Duodenal mucosa (tissue), 2 donors: ENCODE data around the gene DPP10.

ENCODE experiments used
- H3K27ac ChIP-seq: one replicate; pipeline ENCODE4 v1.7.0; 2013; ENCODE audit warnings: low read depth, low read length
- H3K27me3 ChIP-seq, 2 donors: one replicate each; pipeline ENCODE4 v1.7.0; 2013; ENCODE audit warnings: low read length in 2 of 2, control low read depth in 1 of 2; ENCODE audit not compliant: insufficient read depth in 2 of 2, control insufficient read depth in 1 of 2
- H3K36me3 ChIP-seq, 2 donors: one replicate each; pipeline ENCODE4 v1.7.0; 2013; ENCODE audit warnings: low read length in 2 of 2, control low read depth in 1 of 2; ENCODE audit not compliant: insufficient read depth in 2 of 2, control insufficient read depth in 1 of 2
- H3K4me1 ChIP-seq, 2 donors: one replicate each; pipeline ENCODE4 v1.7.0; 2013; ENCODE audit warnings: low read length in 2 of 2, control low read depth in 1 of 2; ENCODE audit not compliant: insufficient read depth in 2 of 2, control insufficient read depth in 1 of 2
- H3K4me3 ChIP-seq, 2 donors: one replicate each; pipeline ENCODE4 v1.7.0; 2013; ENCODE audit warnings: low read length in 2 of 2, low read depth in 1 of 2
- H3K9ac ChIP-seq, 2 donors: one replicate each; pipeline ENCODE4 v1.7.0; 2013; ENCODE audit warnings: low read length in 2 of 2, low read depth in 1 of 2
- H3K9me3 ChIP-seq, 2 donors: one replicate each; pipeline ENCODE4 v1.7.0; 2013; ENCODE audit warnings: low read length in 2 of 2, control low read depth in 1 of 2; ENCODE audit not compliant: control insufficient read depth in 1 of 2

The DPP10 gene

GRCh38 chr2:114450639-114451038 lies 8.2 kb downstream of the DPP10 start:
- Histone ChIP-seq H3K4me1 (no peaks in the 10 kb centered on the region), H3K4me3 (no peak overlapping the region), H3K36me3 (no peaks in the 10 kb centered on the region), H3K27ac (no peak overlapping the region), H3K9me3 (no peaks in the 10 kb centered on the region), H3K27me3 (no peaks in the 10 kb centered on the region), H3K9ac (no peak overlapping the region)

- H3K4me3 ChIP-seq = no peak overlapping the region
- H3K9me3 ChIP-seq = no peaks in the 10 kb centered on the region
- H3K27ac ChIP-seq = no peak overlapping the region
- H3K36me3 ChIP-seq = no peaks in the 10 kb centered on the region
- no peaks in the 10 kb centered on the region for H3K4me1 ChIP-seq
- no peak overlapping the region for H3K9ac ChIP-seq
- no peaks in the 10 kb centered on the region for H3K27me3 ChIP-seq
These were observed 14.1 kb downstream of the DPP10 start for GRCh38 chr2:114456566-114456965.

GRCh38 chr2:114457956-114458355 lies 15.5 kb downstream of the DPP10 start:
- Histone ChIP-seq H3K9me3 (no peaks in the 10 kb centered on the region), H3K36me3 (no peaks in the 10 kb centered on the region), H3K9ac (no peak overlapping the region), H3K27me3 (no peaks in the 10 kb centered on the region), H3K27ac (no peak overlapping the region), H3K4me1 (no peaks in the 10 kb centered on the region), H3K4me3 (no peak overlapping the region)

GRCh38 chr2:114461116-114461515 lies 18.7 kb downstream of the DPP10 start:
- Histone ChIP-seq H3K4me1 (peaks cover 5% of the 10 kb centered on the region in 2 donors), H3K9ac (no peak overlapping the region), H3K27me3 (no peaks in the 10 kb centered on the region), H3K27ac (no peak overlapping the region), H3K4me3 (no peak overlapping the region), H3K36me3 (no peaks in the 10 kb centered on the region), H3K9me3 (no peaks in the 10 kb centered on the region)

GRCh38 chr2:114464961-114465706 lies 22.7 kb downstream of the DPP10 start:
- peaks cover 5 to 8% of the 10 kb centered on the region in 2 donors for H3K4me1 ChIP-seq
- no peak overlapping the region for H3K27ac ChIP-seq
- no peak overlapping the region for H3K4me3 ChIP-seq
- H3K9me3 ChIP-seq = no peaks in the 10 kb centered on the region
- H3K9ac ChIP-seq = no peak overlapping the region
- H3K36me3 ChIP-seq = no peaks in the 10 kb centered on the region
- no peaks in the 10 kb centered on the region for H3K27me3 ChIP-seq

GRCh38 chr2:114468343-114468742 lies 25.9 kb downstream of the DPP10 start:
- Histone ChIP-seq H3K27me3 (no peaks in the 10 kb centered on the region), H3K27ac (no peak overlapping the region), H3K4me1 (peaks cover 5 to 8% of the 10 kb centered on the region in 2 donors), H3K9me3 (no peaks in the 10 kb centered on the region), H3K4me3 (no peak overlapping the region), H3K9ac (no peak overlapping the region), H3K36me3 (no peaks in the 10 kb centered on the region)

- H3K36me3 ChIP-seq = no peaks in the 10 kb centered on the region
- H3K4me1 ChIP-seq = no peaks in the 10 kb centered on the region
- H3K9me3 ChIP-seq = no peaks in the 10 kb centered on the region
- H3K27me3 ChIP-seq = no peaks in the 10 kb centered on the region
- H3K4me3 ChIP-seq = no peak overlapping the region
- no peak overlapping the region for H3K9ac ChIP-seq
- H3K27ac ChIP-seq = no peak overlapping the region
These were observed 29.8 kb downstream of the DPP10 start for GRCh38 chr2:114472246-114472645.

- Histone ChIP-seq H3K4me3 (no peak overlapping the region), H3K9ac (no peak overlapping the region), H3K27me3 (no peaks in the 10 kb centered on the region)
These were observed 30.3 kb downstream of the DPP10 start for GRCh38 chr2:114472726-114473125.

GRCh38 chr2:114488841-114489530 lies 46.5 kb downstream of the DPP10 start:
- Histone ChIP-seq H3K27ac (no peak overlapping the region), H3K36me3 (no peaks in the 10 kb centered on the region), H3K4me1 (peaks cover 0 to 5% of the 10 kb centered on the region in 2 donors), H3K9ac (no peak overlapping the region), H3K9me3 (no peaks in the 10 kb centered on the region), H3K27me3 (no peaks in the 10 kb centered on the region), H3K4me3 (no peak overlapping the region)

More at GRCh38 chr2:114472726-114473125, 30.3 kb downstream of the DPP10 start:
- Histone ChIP-seq H3K27ac (no peak overlapping the region), H3K4me1 (no peaks in the 10 kb centered on the region), H3K9me3 (no peaks in the 10 kb centered on the region), H3K36me3 (no peaks in the 10 kb centered on the region)

- Histone ChIP-seq H3K27ac (no peak overlapping the region), H3K27me3 (no peaks in the 10 kb centered on the region), H3K9me3 (no peaks in the 10 kb centered on the region), H3K4me1 (peaks cover 4 to 11% of the 10 kb centered on the region in 2 donors), H3K4me3 (no peak overlapping the region), H3K36me3 (no peaks in the 10 kb centered on the region), H3K9ac (no peak overlapping the region)
These were observed 52.6 kb downstream of the DPP10 start for GRCh38 chr2:114495046-114495445.
